Caco-2 (cell line): ENCODE results near the gene NPAT. TPM values are rescaled to one million over a fixed set of nuclear protein-coding genes. Genes with fewer than 3 reads are reported as not detected.
A peak's percentile ranks its signal among the peaks of the same experiment; 100 is the strongest.

Source experiments
- Bru-seq: library from RNA; stranded (reverse); fragments of 400-500 nt; gene quantifications from one replicate; lab custom pipeline; 2021; lab: Mats Ljungman, UMichigan
- BruChase-seq, 2 experiments: library from RNA; stranded (reverse); fragments of 400-500 nt; gene quantifications; one replicate each; lab custom pipeline; 2021; lab: Mats Ljungman, UMichigan
- BruUV-seq: library from RNA; stranded (reverse); fragments of 400-500 nt; replicated peaks from 2 replicates; lab custom pipeline; 2021; lab: Mats Ljungman, UMichigan
- CTCF ChIA-PET: fragments of 300-600 bp; sonication (Branson Sonifier 250); formaldehyde crosslinking; loops from one replicate; lab custom pipeline; 2022; ENCODE audit warnings: antibody characterized with exemption; lab: Charles Lee
- POLR2A ChIA-PET: fragments of 300-600 bp; sonication (Branson Sonifier 250); formaldehyde crosslinking; loops from one replicate; lab custom pipeline; 2022; ENCODE audit warnings: antibody characterized with exemption; lab: Charles Lee
- DNase-seq, 2 experiments: peaks; one replicate each; pipeline versions ENCODE4 v3.0.0 to v3.0.0-alpha.2; 2020 to 2022
- H3K27me3 ChIP-seq: replicated peaks from 2 replicates; pipeline ENCODE4 v1.6.0; 2011; ENCODE audit warnings: low read length; ENCODE audit not compliant: control insufficient read depth, insufficient read depth
- H3K36me3 ChIP-seq: 2 replicates; pipeline ENCODE4 v1.5.1; 2011; ENCODE audit warnings: low read length; ENCODE audit not compliant: control insufficient read depth, insufficient read depth
- H3K4me1 ChIP-seq: fragments of 250-450 bp; sonication (Bioruptor Pico); 2 replicates; pipeline ENCODE4 v1.5.1; 2020; ENCODE audit warnings: mild to moderate bottlenecking
- H3K4me3 ChIP-seq: 2 replicates; pipeline ENCODE4 v1.5.1; 2011; ENCODE audit warnings: low read depth, mild to moderate bottlenecking, control low read depth, low read length
- H3K9me3 ChIP-seq: fragments of 250-450 bp; sonication (Bioruptor Pico); 2 replicates; pipeline ENCODE4 v1.5.1; 2020; ENCODE audit warnings: mild to moderate bottlenecking, moderate library complexity
- H3K27ac Mint-ChIP-seq: one replicate; pipeline ENCODE4 v1.8.0; 2022; ENCODE audit warnings: mixed read lengths; ENCODE audit not compliant: unreplicated experiment
- H3K27me3 Mint-ChIP-seq: one replicate; pipeline ENCODE4 v1.8.0; 2022; ENCODE audit warnings: mixed read lengths; ENCODE audit not compliant: insufficient read depth, unreplicated experiment
- H3K36me3 Mint-ChIP-seq: one replicate; pipeline ENCODE4 v1.8.0; 2022; ENCODE audit warnings: mild to moderate bottlenecking, mixed read lengths; ENCODE audit not compliant: insufficient read depth, unreplicated experiment
- H3K4me1 Mint-ChIP-seq: one replicate; pipeline ENCODE4 v1.8.0; 2022; ENCODE audit warnings: low read depth, mixed read lengths; ENCODE audit not compliant: unreplicated experiment
- H3K4me3 Mint-ChIP-seq: one replicate; pipeline ENCODE4 v1.8.0; 2022; ENCODE audit warnings: mild to moderate bottlenecking, moderate library complexity, mixed read lengths; ENCODE audit not compliant: unreplicated experiment
- H3K9me3 Mint-ChIP-seq: one replicate; pipeline ENCODE4 v1.8.0; 2022; ENCODE audit warnings: mixed read lengths; ENCODE audit not compliant: unreplicated experiment
- intact Hi-C: fragments of 100-400 bp; cut with micrococcal nuclease; formaldehyde crosslinking; loops from one replicate; pipeline ENCODE4 v1.10.0; 2022; ENCODE audit not compliant: unreplicated experiment
- long read RNA-seq: library from polyadenylated mRNA; stranded (forward); transcript quantifications from one replicate; pipeline ENCODE4 v2.0.0, GENCODE V29; 2022
- total RNA-seq: library from RNA; stranded (reverse); gene quantifications from 2 replicates; pipeline ENCODE4 v1.2.3, GENCODE V29; 2022
- TF ChIP-seq, protein P1 (sequence below), 2 experiments: fragments of 200-600 bp in 1 of 2; IDR thresholded peaks; 1 replicate in 1 of 2; 2 replicates in 1 of 2; pipeline versions ENCODE4 v1.5.1 to v1.8.0; 2011 to 2022; ENCODE audit warnings: antibody characterized with exemption in 1 of 2, control low read depth in 1 of 2, inconsistent platforms in 1 of 2, low read depth in 1 of 2, low read length in 1 of 2, mild to moderate bottlenecking in 1 of 2, moderate library complexity in 1 of 2; ENCODE audit not compliant: insufficient read depth in 1 of 2, severe bottlenecking in 1 of 2, unreplicated experiment in 1 of 2

NPAT gene
- total RNA-seq (29.5 and 31.1 TPM in 2 replicates), Bru-seq, nascent RNA (percentile 92 among the genes with signal in this experiment), BruChase-seq, experiment 1, labeled RNA remaining after a 2-hour chase (percentile 91 among the genes with signal in this experiment), BruChase-seq, experiment 2, labeled RNA remaining after a 6-hour chase (percentile 83 among the genes with signal in this experiment)
- long read RNA-seq, full-length matches to known transcripts, result 1 of 7 reads
- long read RNA-seq, partial matches to known transcripts, result 2 of 7 reads
- long read RNA-seq, other reads (novel, unspliced or antisense), result 4 of 7 reads

DNA sequence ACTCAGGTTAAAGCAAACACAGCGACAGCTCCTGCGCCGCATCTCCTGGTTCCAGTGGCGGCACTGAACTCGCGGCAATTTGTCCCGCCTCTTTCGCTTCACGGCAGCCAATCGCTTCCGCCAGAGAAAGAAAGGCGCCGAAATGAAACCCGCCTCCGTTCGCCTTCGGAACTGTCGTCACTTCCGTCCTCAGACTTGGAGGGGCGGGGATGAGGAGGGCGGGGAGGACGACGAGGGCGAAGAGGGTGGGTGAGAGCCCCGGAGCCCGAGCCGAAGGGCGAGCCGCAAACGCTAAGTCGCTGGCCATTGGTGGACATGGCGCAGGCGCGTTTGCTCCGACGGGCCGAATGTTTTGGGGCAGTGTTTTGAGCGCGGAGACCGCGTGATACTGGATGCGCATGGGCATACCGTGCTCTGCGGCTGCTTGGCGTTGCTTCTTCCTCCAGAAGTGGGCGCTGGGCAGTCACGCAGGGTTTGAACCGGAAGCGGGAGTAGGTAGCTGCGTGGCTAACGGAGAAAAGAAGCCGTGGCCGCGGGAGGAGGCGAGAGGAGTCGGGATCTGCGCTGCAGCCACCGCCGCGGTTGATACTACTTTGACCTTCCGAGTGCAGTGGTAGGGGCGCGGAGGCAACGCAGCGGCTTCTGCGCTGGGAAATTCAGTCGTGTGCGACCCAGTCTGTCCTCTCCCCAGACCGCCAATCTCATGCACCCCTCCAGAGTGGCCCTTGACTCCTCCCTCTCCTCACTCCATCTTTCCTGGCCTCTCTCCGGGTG is at the start of gene NPAT, which contains the start of gene ATM:
TSS of gene NPAT (minus strand) at position 65 of the 774 bp plus-strand sequence. CDS start 102 bp downstream, outside the sequence.
TSS of gene ATM (plus strand) at position 494 of the 774 bp plus-strand sequence. CDS start 4,558 bp downstream, outside the sequence.
- intact Hi-C loops, result loop anchor here (1.0 to 5.0 kb wide), 8 partner anchors 101 to 426 kb away; partner anchors contain the start of genes ACAT1, C11orf65, CUL5 and EXPH5
- H3K9me3 ChIP-seq, result no peaks in the 10 kb centered on the region
- H3K27me3 ChIP-seq, result no peaks in the 10 kb centered on the region
- H3K4me1 ChIP-seq, result peaks cover 19% of the 10 kb centered on the region
- ChIA-PET POLR2A (interaction anchor here (0.5 to 1.6 kb wide), 9 partner anchors 31 to 442 kb away, joined by 3 to 8 read pairs (median 4); partner anchors contain the start of genes C11orf65, CUL5, DDX10 and EXPH5), CTCF (interaction anchor here (0.6 to 1.9 kb wide), 15 partner anchors 16 to 647 kb away, joined by 3 to 11 read pairs (median 6); partner anchors contain the start of genes C11orf65, CUL5 and DDX10)
- peak within 1 kb of the TSS; percentile 62 for H3K4me3 ChIP-seq
- no peaks in the 10 kb centered on the region for H3K9me3 Mint-ChIP-seq
- H3K36me3 Mint-ChIP-seq, result peaks cover 24% of the 10 kb centered on the region
- peaks cover 21% of the 10 kb centered on the region for H3K4me1 Mint-ChIP-seq
- no peaks in the 10 kb centered on the region for H3K27me3 Mint-ChIP-seq
- no peak within 1 kb of the TSS for H3K4me3 Mint-ChIP-seq
- peak; percentile 100 for DNase-seq
- H3K36me3 ChIP-seq, result 0 out of 2 replicates have a peak, but pooled peaks cover 1% of the 10 kb centered on the region
- TF ChIP-seq, protein P1, sequence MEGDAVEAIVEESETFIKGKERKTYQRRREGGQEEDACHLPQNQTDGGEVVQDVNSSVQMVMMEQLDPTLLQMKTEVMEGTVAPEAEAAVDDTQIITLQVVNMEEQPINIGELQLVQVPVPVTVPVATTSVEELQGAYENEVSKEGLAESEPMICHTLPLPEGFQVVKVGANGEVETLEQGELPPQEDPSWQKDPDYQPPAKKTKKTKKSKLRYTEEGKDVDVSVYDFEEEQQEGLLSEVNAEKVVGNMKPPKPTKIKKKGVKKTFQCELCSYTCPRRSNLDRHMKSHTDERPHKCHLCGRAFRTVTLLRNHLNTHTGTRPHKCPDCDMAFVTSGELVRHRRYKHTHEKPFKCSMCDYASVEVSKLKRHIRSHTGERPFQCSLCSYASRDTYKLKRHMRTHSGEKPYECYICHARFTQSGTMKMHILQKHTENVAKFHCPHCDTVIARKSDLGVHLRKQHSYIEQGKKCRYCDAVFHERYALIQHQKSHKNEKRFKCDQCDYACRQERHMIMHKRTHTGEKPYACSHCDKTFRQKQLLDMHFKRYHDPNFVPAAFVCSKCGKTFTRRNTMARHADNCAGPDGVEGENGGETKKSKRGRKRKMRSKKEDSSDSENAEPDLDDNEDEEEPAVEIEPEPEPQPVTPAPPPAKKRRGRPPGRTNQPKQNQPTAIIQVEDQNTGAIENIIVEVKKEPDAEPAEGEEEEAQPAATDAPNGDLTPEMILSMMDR (IDR thresholded peaks at IDR 0.05; ENCODE audit: insufficient read depth in 1 of 2, low read depth in 1 of 2, low read length in 1 of 2, severe bottlenecking in 1 of 2, unreplicated experiment in 1 of 2), result peak; percentile 86 to 98
- H3K27ac Mint-ChIP-seq, result no peak within 1 kb of the TSS
- BruUV-seq, result no TSS peak

DNA sequence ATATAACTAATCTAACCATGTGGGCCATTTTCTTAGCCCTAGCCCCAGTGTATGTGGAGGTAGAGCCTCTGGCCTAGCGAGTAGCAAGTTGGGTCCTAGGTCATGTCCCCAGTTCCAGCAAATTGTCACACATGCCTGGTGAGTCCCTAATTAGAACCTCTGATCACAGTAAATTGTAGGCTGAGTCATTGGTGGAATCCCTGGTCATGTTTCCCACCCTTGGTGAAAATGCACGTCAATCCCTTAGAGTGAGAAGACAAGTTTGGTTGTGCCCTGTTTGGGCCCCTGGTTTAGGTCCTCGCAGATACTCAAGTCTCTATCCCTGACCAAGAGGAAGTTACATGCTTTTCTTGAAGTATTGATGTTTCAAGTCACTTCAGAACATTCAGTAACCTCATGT is 47.1 kb upstream of the NPAT start:
- POLR2A ChIA-PET, result no interaction called here
- no peaks in the 10 kb centered on the region for H3K27me3 ChIP-seq

More for the DNA sequence above, 47.1 kb upstream of the NPAT start:
- Histone ChIP-seq H3K9me3 (0 out of 2 replicates have a peak, but pooled peaks cover 2% of the 10 kb centered on the region), H3K4me3 (no peak overlapping the region), H3K36me3 (peaks cover 4% of the 10 kb centered on the region; the same call in 1 of the 2 replicates), H3K4me1 (no peaks in the 10 kb centered on the region)
- H3K36me3 Mint-ChIP-seq, result peaks cover 27% of the 10 kb centered on the region
- CTCF ChIA-PET, result no interaction called here
- H3K4me1 Mint-ChIP-seq, result no peaks in the 10 kb centered on the region
- TF ChIP-seq, protein P1 (IDR thresholded peaks at IDR 0.05; ENCODE audit: insufficient read depth in 1 of 2, low read depth in 1 of 2, low read length in 1 of 2, severe bottlenecking in 1 of 2, unreplicated experiment in 1 of 2), result no peak
- no TSS peak for BruUV-seq
- H3K4me3 Mint-ChIP-seq, result no peak overlapping the region
- H3K27me3 Mint-ChIP-seq, result no peaks in the 10 kb centered on the region
- no peaks in the 10 kb centered on the region for H3K9me3 Mint-ChIP-seq
- intact Hi-C loops, result no loop called here
- DNase-seq, result no peak
- H3K27ac Mint-ChIP-seq, result no peak overlapping the region
